Measurements from ENCODE around the gene ATXN1.

DNA sequence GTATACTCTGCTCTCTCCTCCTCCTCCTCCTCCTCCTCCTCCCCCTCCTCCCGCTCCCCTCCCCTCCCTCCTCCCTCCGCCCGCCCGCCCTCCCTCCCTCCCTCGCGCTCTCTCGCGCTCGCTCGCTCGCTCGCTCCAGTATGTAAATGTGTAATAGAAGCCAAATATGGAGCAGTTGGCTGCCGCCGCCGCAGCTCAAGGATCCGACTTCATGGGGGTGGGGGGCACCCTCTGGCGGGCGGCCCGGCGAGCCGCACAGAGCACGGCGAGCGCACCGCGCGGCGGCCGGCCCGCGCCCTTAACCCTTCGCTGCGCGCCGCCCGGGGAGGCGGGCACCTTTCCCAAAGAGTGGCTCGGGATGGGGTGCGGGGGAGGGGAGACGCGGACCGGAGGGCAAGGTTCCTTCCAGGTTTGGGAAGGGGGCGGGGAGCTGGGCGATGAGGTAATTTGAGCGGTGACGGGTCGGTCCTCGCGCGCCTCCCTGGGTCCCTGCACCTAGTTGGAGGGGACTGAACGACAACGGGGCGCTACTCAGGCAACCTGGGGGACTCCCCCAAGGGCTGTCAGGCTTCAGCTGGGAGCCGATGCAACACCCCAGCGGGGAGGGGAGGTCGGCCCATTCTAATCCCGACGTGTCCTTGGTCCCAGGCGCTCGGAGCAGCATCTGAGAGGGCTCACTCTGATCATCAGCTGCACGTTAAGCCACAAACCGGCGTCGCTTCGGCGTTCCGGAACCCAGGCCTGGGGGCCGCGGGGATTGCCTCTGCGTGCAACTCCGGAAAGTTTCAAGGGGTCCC is 409 bp upstream of the ATXN1 start:
- TF ChIP-seq CTCF (IDR thresholded peaks at IDR 0.05; ENCODE audit: insufficient read depth, low read length, poor library complexity, severe bottlenecking) (peak; percentile 30), EZH2phosphoT487 (conservative IDR thresholded peaks at IDR 0.05; ENCODE audit: low read length) (peak; percentile 33; the same call in 1 of the 2 replicates)
